ENCODE data around the gene CFAP97D1.

DNA sequence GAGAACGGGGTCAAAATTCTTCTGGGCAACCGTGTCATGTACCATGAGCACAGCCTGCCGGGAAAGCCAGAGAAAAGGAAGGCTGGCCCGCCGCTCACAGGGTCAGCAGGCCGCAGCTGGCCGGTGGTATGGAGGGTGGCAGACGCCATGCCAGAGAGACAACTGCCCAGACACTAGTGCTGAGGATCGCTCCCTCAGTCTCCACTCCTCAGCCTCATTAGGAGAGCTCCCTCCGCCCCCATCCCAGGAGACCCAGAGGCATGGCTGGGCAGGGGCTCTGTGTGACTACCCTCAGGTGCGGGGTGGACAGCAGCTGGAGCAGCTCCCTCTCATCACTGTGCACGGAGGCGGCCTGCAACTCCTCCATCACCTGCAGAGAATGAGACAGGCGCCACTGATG, 49.5 kb downstream of the CFAP97D1 start:
- TF ChIP-seq, protein P1, sequence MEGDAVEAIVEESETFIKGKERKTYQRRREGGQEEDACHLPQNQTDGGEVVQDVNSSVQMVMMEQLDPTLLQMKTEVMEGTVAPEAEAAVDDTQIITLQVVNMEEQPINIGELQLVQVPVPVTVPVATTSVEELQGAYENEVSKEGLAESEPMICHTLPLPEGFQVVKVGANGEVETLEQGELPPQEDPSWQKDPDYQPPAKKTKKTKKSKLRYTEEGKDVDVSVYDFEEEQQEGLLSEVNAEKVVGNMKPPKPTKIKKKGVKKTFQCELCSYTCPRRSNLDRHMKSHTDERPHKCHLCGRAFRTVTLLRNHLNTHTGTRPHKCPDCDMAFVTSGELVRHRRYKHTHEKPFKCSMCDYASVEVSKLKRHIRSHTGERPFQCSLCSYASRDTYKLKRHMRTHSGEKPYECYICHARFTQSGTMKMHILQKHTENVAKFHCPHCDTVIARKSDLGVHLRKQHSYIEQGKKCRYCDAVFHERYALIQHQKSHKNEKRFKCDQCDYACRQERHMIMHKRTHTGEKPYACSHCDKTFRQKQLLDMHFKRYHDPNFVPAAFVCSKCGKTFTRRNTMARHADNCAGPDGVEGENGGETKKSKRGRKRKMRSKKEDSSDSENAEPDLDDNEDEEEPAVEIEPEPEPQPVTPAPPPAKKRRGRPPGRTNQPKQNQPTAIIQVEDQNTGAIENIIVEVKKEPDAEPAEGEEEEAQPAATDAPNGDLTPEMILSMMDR (IDR thresholded peaks at IDR 0.05) = no peak
- TF ChIP-seq POLR2A (IDR thresholded peaks at IDR 0.05) = no peak
